Activated T-cell treated with anti-CD3 and anti-CD28 coated beads, Interleukin-2, amount 50 U/mL, for 72 hours (primary cell): ENCODE measurements around the gene SSPN. TPM values are rescaled to one million over a fixed set of nuclear protein-coding genes. Genes with fewer than 3 reads are reported as not detected.

Experiments used
- ATAC-seq, 2 donors: fragments of 150-1000 bp; cut with Tn5 transposase; replicated peaks in 1 of 2; 2 replicates each; pipeline ENCODE4 v1.10.0; 2021; ENCODE audit warnings: moderate library complexity in 2 of 2, mild to moderate bottlenecking in 1 of 2
- DNase-seq, 2 donors: peaks; one replicate each; pipeline ENCODE4 v3.0.0; 2021 to 2022; ENCODE audit warnings: mixed read lengths in 1 of 2
- H3K27ac Mint-ChIP-seq: one replicate; pipeline ENCODE4 v1.8.0; 2022; ENCODE audit warnings: mild to moderate bottlenecking, moderate library complexity, mixed read lengths
- H3K27me3 Mint-ChIP-seq: one replicate; pipeline ENCODE4 v1.8.0; 2022; ENCODE audit warnings: low read depth, mixed read lengths
- H3K36me3 Mint-ChIP-seq, 2 donors: one replicate each; pipeline ENCODE4 v1.8.0; 2022; ENCODE audit warnings: mixed read lengths in 2 of 2, mild to moderate bottlenecking in 1 of 2; ENCODE audit not compliant: insufficient read depth in 2 of 2
- H3K4me1 Mint-ChIP-seq: one replicate; pipeline ENCODE4 v1.8.0; 2022; ENCODE audit warnings: low read depth, mixed read lengths
- H3K4me3 Mint-ChIP-seq, 2 donors: one replicate each; pipeline ENCODE4 v1.8.0; 2022; ENCODE audit warnings: mild to moderate bottlenecking in 2 of 2, mixed read lengths in 2 of 2, moderate library complexity in 2 of 2
- H3K9me3 Mint-ChIP-seq, 2 donors: one replicate each; pipeline ENCODE4 v1.8.0; 2022; ENCODE audit warnings: mixed read lengths in 2 of 2
- total RNA-seq, 2 donors: library from RNA; stranded (reverse); gene quantifications; one replicate each; pipeline ENCODE4 v1.2.3, GENCODE V29; 2022

The SSPN gene
- total RNA-seq, 2 donors from 2014 or later, result not detected

DNA sequence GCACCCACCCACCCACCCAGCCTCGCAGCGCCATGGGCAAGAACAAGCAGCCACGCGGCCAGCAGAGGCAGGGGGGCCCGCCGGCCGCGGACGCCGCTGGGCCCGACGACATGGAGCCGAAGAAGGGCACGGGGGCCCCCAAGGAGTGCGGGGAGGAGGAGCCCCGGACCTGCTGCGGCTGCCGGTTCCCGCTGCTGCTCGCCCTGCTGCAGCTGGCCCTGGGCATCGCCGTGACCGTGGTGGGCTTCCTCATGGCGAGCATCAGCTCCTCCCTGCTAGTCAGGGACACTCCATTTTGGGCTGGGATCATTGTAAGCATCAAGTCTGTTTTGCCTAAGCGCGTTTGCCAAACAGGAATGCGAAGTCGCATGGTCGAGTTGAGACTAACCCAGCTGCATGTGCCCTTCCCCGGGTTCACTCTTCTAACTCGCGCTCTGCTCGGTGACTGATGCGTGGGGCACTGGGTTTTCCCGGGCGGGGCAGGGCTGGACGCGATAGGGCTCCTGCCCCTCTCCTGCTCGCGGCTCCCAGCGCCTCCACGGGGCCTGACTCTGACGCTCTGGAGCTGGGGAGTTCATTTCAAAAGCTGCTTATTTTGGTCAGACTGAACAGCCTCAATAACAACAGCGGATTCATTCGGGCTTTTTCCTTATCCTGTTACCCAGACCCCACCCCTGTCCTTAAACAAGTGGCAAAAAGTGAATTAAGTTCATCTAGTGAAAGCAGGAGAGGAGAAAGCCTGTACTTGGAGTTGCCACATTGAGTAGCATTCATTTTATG lies 458 bp downstream of the SSPN start:
- Mint-ChIP-seq H3K36me3 (no peaks in the 10 kb centered on the region), H3K4me1 (peaks cover 6% of the 10 kb centered on the region), H3K27me3 (peaks cover 45% of the 10 kb centered on the region), H3K27ac (no peak overlapping the region), H3K9me3 (no peaks in the 10 kb centered on the region), H3K4me3 (peak overlapping the region; percentile 88)
- no peak for DNase-seq
- ATAC-seq, result peak; percentile 49 to 60

DNA sequence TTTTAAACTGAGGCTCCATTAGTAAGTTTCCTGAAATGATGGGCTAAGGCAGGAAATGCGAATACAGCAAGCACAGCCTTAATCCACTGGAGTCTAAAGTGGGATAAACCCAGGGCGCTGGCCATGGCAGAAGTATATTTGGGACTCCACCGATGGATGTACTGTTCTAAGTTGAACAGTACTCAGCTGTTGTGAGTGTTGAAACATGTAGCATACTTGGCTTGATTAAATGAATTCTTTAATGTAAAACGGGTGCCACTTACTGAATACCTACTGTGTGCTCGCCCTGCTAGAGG lies 996 bp downstream of the SSPN start:
- no peaks in the 10 kb centered on the region for H3K36me3 Mint-ChIP-seq
- no peak for ATAC-seq
- peak overlapping the region in 1 of 2 donors; percentile 88 for H3K4me3 Mint-ChIP-seq

DNA sequence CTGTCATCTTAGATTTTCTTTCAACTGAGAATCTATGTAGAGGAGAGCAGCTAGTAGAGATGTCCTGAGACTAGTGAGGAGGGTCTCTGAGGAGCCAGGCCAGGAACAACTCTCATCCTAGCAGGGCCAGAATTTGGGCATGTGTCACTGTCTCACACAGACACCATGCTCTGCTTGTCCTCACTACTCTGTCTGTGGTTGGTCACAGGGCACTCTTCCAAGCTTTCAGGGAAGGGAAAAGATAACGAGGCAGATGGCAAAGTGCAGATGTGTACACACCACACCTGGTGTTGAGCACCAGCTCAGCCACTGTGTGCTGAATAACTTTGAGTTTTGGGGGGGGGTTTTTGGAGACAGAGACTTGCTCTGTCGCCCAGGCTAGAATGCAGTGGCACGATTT lies 2.5 kb downstream of the SSPN start:
- no peaks in the 10 kb centered on the region for H3K9me3 Mint-ChIP-seq
- H3K4me1 Mint-ChIP-seq, result peaks cover 6% of the 10 kb centered on the region
- DNase-seq (no peak), ATAC-seq (no peak)
- peaks cover 43% of the 10 kb centered on the region for H3K27me3 Mint-ChIP-seq
- H3K4me3 Mint-ChIP-seq, result no peak overlapping the region
- H3K36me3 Mint-ChIP-seq, result no peaks in the 10 kb centered on the region
- H3K27ac Mint-ChIP-seq, result no peak overlapping the region

More for the DNA sequence above, 996 bp downstream of the SSPN start:
- Mint-ChIP-seq H3K4me1 (peaks cover 6% of the 10 kb centered on the region), H3K27me3 (peaks cover 45% of the 10 kb centered on the region), H3K9me3 (no peaks in the 10 kb centered on the region), H3K27ac (no peak overlapping the region)
- no peak for DNase-seq

DNA sequence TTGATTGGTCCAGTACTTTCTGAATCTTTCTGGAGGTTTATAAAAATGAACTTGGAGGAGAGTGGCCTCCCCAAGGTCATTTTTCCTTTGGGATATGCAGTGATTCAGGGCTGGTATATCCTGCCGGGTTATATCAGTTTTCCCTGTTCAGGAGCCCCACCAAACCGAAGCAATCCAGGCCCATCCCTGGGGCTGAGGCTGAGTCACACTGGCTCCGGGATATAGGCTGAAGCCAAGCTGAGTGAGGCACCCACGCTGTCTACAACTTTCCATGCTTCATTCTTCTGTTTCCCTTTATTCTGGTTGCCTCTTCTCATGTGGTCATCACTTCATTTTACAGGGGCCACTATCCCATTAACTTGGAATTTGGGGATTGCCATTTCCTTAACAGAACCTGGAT lies 3.4 kb downstream of the SSPN start:
- ATAC-seq (no peak), DNase-seq (no peak)
- Mint-ChIP-seq H3K36me3 (no peaks in the 10 kb centered on the region), H3K27me3 (peaks cover 42% of the 10 kb centered on the region), H3K4me1 (peaks cover 6% of the 10 kb centered on the region), H3K9me3 (no peaks in the 10 kb centered on the region), H3K4me3 (no peak overlapping the region), H3K27ac (no peak overlapping the region)

DNA sequence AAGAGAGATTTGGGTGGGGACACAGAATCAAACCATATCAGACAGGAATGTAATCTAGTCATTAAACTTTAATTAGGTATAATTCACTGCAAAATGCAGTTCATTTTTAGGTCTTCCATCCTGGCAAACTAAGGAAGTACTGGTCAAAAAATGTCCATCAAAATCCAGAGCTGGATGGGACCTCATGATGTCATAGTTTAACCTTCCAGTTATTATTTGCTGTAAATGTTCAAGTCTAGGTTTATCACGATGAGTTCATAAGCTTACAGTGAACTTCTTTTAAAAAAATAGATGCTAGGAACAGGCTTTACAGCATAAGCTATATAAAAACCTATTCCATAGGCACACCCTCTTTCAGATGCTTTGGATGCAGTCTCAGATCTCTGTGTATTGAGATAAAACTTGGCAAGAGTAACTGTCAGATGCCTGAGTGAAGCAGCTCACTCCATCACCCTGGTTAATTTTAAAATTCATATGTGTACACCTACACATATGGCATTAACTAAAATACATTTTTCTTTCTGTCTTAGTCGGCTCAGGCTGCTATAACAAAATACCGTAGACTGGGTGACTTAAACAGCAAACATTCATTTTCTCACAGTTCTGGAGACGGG lies 7.9 kb downstream of the SSPN start:
- H3K27ac Mint-ChIP-seq, result no peak overlapping the region
- H3K27me3 Mint-ChIP-seq, result peaks cover 21% of the 10 kb centered on the region
- no peak for ATAC-seq
- no peaks in the 10 kb centered on the region for H3K36me3 Mint-ChIP-seq
- H3K4me1 Mint-ChIP-seq, result no peaks in the 10 kb centered on the region
- no peak for DNase-seq
- H3K4me3 Mint-ChIP-seq, result no peak overlapping the region
- no peaks in the 10 kb centered on the region for H3K9me3 Mint-ChIP-seq

DNA sequence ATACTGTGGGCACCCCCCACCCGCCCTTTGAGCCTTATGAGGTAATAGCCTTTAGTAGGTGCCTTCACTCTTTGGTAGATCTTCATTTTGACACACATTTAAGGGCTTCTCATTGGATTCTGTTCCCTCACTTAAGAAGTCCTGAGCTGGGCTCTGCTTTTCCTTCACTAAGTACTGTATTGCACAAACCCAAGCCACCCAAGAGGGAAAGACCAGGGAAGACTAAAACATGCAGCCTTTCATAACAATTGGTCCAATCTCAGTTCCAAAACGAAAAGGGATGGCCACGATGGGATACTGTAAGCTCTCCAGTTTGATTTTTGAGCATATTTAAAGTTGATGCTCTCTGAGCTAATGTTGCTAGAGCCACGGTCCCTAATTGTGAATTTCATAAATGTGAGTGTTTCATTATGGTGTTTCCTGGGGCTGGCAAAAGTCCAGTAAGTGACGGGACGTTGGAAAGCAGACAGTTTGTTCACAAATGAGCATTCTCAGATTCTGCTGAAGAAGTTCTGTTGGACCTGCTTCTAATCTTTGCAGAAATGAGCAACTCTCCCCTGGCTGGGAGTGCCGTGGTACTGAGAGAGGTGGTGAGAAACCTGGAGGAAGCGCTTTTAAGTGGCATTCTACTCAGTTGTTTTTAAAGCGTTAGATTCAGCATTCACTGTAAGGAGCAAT lies 9.4 kb downstream of the SSPN start:
- Mint-ChIP-seq H3K9me3 (no peaks in the 10 kb centered on the region), H3K27ac (no peak overlapping the region), H3K36me3 (no peaks in the 10 kb centered on the region), H3K4me3 (no peak overlapping the region), H3K27me3 (peaks cover 30% of the 10 kb centered on the region), H3K4me1 (no peaks in the 10 kb centered on the region)
- DNase-seq (no peak), ATAC-seq (no peak)

DNA sequence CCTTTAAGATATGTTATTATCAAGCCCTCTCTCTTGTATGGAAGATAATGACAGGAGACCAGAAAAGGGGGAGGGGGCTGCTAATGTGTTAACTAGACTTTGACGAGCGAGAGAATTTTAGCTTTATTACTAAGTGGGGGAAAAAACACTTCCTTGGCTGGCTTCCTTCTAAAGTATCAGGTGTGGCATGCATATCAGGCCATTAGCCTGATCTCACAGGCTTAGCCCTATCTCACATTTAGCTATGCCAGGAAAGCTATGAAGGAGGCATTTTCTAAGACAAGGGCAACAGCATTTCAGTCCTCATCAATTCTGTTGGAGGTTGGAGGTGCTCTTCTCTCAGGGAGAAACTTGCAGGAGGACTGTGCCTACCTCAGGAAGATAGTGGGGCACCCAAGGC lies 9.9 kb downstream of the SSPN start:
- peaks cover 35% of the 10 kb centered on the region for H3K27me3 Mint-ChIP-seq
- no peak overlapping the region for H3K4me3 Mint-ChIP-seq
- H3K27ac Mint-ChIP-seq, result no peak overlapping the region
- H3K36me3 Mint-ChIP-seq, result no peaks in the 10 kb centered on the region
- no peaks in the 10 kb centered on the region for H3K9me3 Mint-ChIP-seq
- DNase-seq (no peak), ATAC-seq (no peak)
- H3K4me1 Mint-ChIP-seq, result no peaks in the 10 kb centered on the region

DNA sequence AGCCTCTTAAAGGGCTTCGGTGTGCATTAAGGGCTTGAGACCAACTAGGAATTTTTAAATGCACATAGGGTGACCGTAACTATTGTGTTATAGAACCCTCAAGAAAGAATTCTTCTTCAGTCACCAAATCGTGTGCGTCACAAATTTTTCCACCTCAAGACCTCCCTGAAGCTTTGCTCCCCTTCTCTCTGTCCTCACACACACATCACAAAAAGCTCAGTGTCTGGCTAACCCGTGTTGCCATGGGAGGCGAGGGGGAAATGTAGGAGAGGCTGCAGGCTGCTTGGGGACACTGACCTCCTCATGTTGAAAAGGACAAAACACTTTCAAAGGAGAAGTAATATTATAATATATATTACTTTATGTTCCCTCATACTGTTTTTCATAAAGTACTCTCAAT lies 10.6 kb downstream of the SSPN start:
- Mint-ChIP-seq H3K27me3 (peaks cover 39% of the 10 kb centered on the region), H3K27ac (no peak overlapping the region), H3K4me3 (no peak overlapping the region), H3K4me1 (no peaks in the 10 kb centered on the region), H3K36me3 (no peaks in the 10 kb centered on the region), H3K9me3 (no peaks in the 10 kb centered on the region)
- DNase-seq (no peak), ATAC-seq (no peak)

DNA sequence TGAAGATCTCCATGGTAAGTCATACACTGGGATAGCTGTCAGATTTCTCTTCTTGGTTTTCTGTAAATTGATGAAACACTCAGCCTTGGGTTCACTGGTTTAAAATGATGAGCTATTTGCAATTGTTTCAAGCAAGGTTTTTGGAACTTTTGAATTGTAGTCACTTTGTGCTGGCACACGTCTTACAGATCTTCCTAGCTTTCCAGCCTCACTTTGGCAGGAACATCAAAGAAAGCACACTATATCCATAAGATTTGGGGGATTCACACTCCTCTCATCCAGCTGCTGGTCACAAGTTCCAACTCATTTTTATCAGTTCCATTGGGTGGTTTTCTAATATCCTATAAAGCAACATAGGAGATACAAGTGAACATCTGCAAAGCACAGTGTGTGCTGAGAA lies 16.0 kb downstream of the SSPN start:
- ATAC-seq (no peak), DNase-seq (no peak)
- Mint-ChIP-seq H3K4me1 (no peaks in the 10 kb centered on the region), H3K4me3 (no peak overlapping the region), H3K9me3 (no peaks in the 10 kb centered on the region), H3K27ac (no peak overlapping the region), H3K27me3 (peaks cover 41% of the 10 kb centered on the region), H3K36me3 (peaks cover 0 to 1% of the 10 kb centered on the region in 2 donors)

DNA sequence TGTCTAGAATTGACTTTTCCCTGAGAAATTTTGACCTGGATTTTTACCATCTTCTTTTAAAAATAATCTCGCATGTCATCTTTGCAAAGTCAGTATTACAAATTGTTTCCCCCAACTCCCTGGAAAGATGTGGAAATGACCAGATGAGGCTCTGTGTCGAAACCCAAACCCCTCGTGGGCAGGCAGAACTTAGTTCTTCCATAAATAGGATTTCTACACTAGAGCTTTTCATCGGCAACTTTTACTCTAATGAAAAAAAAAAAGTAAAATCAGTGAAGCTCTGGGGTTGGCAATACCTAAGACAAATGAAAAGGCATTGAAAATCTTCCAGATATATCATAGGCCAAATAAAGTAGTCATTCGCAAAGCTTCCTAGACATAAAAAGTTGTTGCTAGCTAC lies 17.0 kb downstream of the SSPN start:
- Mint-ChIP-seq H3K27ac (no peak overlapping the region), H3K4me3 (no peak overlapping the region), H3K27me3 (peaks cover 41% of the 10 kb centered on the region), H3K9me3 (no peaks in the 10 kb centered on the region), H3K4me1 (no peaks in the 10 kb centered on the region), H3K36me3 (peaks cover 0 to 1% of the 10 kb centered on the region in 2 donors)
- DNase-seq (no peak), ATAC-seq (no peak)

DNA sequence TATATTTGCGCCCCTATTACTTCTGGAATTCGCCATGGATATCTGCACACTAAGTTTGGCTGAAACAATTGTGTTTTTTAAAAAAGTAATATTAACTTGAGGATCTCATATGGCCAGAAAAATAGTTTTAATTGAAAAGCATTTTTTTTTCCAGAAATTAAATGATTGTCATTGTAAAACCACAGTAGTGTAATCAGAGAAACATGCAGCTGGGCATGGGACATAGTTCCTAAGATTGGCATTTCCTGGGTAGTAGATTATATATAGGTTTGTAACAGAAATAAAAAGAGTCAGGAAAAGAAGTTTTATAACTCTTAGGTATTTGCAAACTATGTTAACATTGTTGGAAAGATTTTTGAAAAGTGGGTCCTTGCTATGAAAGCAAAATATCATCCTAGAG lies 17.6 kb downstream of the SSPN start:
- DNase-seq, result no peak
- no peak for ATAC-seq
- peaks cover 0 to 1% of the 10 kb centered on the region in 2 donors for H3K36me3 Mint-ChIP-seq
- H3K4me1 Mint-ChIP-seq, result no peaks in the 10 kb centered on the region
- H3K9me3 Mint-ChIP-seq, result no peaks in the 10 kb centered on the region
- H3K27ac Mint-ChIP-seq, result no peak overlapping the region
- H3K27me3 Mint-ChIP-seq, result peaks cover 41% of the 10 kb centered on the region
- H3K4me3 Mint-ChIP-seq, result no peak overlapping the region

DNA sequence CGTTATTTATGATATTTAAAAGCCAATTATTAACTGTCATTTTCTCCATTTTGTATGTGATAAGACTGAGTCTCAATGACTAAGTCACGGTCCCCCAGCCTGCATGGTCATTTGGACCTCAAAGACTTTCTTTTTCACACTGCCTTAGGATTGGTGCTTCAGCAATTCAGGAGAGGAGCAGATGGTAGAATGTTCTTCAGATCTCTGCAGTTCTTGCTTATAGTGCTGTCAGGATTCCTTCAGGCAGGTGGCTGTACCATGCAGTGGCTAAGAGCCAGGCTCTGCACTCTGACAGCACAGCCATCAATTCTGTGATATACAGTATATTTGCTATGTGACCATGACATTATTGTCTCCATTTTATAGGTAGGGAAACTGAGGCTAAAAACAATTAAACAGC lies 18.7 kb downstream of the SSPN start:
- Mint-ChIP-seq H3K27ac (no peak overlapping the region), H3K4me1 (no peaks in the 10 kb centered on the region), H3K27me3 (peaks cover 37% of the 10 kb centered on the region), H3K4me3 (no peak overlapping the region), H3K9me3 (no peaks in the 10 kb centered on the region), H3K36me3 (peaks cover 0 to 1% of the 10 kb centered on the region in 2 donors)
- no peak for DNase-seq
- ATAC-seq, result no peak

DNA sequence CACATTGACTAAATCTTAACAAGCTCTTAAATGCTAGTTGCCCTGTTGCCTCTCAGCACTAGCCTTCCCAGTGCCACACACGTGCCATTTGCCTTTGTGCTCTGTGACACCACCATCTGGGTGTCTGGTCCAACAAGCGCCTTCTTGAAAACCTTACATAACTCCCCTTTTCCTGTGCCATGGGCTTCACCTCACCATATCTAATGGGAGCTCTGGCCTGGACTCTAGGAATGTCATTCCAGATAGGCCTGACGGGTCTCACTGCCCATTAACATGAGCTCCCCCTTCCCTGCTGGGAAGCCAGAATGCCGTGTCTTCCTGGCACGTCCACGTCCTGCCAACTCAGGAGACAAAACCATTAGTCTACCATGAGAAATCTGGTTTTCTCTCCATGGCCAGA lies 24.4 kb downstream of the SSPN start:
- Mint-ChIP-seq H3K36me3 (peaks cover 0 to 1% of the 10 kb centered on the region in 2 donors), H3K4me1 (no peaks in the 10 kb centered on the region), H3K4me3 (no peak overlapping the region), H3K9me3 (no peaks in the 10 kb centered on the region), H3K27me3 (peaks cover 13% of the 10 kb centered on the region), H3K27ac (no peak overlapping the region)
- ATAC-seq (no peak), DNase-seq (no peak)
